ENCODE data around the gene FOXB1. TPM values are rescaled to one million over a fixed set of nuclear protein-coding genes. Genes with fewer than 3 reads are reported as not detected.

Gene FOXB1
- total RNA-seq, 1 donor from 2014 or later = not detected

- Mint-ChIP-seq H3K27ac (ENCODE audit: unreplicated experiment) (no peak overlapping the region), H3K4me1 (ENCODE audit: low read depth, unreplicated experiment) (peaks cover 8% of the 10 kb centered on the region), H3K4me3 (ENCODE audit: unreplicated experiment) (peak overlapping the region; percentile 82), H3K9me3 (ENCODE audit: unreplicated experiment) (peaks cover 4% of the 10 kb centered on the region), H3K36me3 (ENCODE audit: unreplicated experiment) (no peaks in the 10 kb centered on the region), H3K27me3 (ENCODE audit: unreplicated experiment) (peaks cover 39% of the 10 kb centered on the region)
- no peak for TF ChIP-seq CTCF (IDR thresholded peaks at IDR 0.05; ENCODE audit: partially characterized antibody, unreplicated experiment)
- DNase-seq = peak; percentile 35
Observed at GRCh38 chr15:60005352-60006202, 1.5 kb downstream of the FOXB1 start.

- Mint-ChIP-seq H3K9me3 (ENCODE audit: unreplicated experiment) (peaks cover 6% of the 10 kb centered on the region), H3K4me3 (ENCODE audit: unreplicated experiment) (peak overlapping the region; percentile 82), H3K27me3 (ENCODE audit: unreplicated experiment) (peaks cover 34% of the 10 kb centered on the region), H3K36me3 (ENCODE audit: unreplicated experiment) (no peaks in the 10 kb centered on the region), H3K4me1 (ENCODE audit: low read depth, unreplicated experiment) (peaks cover 8% of the 10 kb centered on the region), H3K27ac (ENCODE audit: unreplicated experiment) (no peak overlapping the region)
- peak; percentile 57 for DNase-seq
- no peak for TF ChIP-seq CTCF (IDR thresholded peaks at IDR 0.05; ENCODE audit: partially characterized antibody, unreplicated experiment)
Observed at GRCh38 chr15:60006203-60006862, 2.2 kb downstream of the FOXB1 start.

- H3K27ac Mint-ChIP-seq (ENCODE audit: unreplicated experiment) = no peak overlapping the region
- TF ChIP-seq CTCF (IDR thresholded peaks at IDR 0.05; ENCODE audit: partially characterized antibody, unreplicated experiment) = no peak
- H3K9me3 Mint-ChIP-seq (ENCODE audit: unreplicated experiment) = peaks cover 5% of the 10 kb centered on the region
- H3K36me3 Mint-ChIP-seq (ENCODE audit: unreplicated experiment) = no peaks in the 10 kb centered on the region
- H3K4me3 Mint-ChIP-seq (ENCODE audit: unreplicated experiment) = peak overlapping the region; percentile 82
- peaks cover 8% of the 10 kb centered on the region for H3K4me1 Mint-ChIP-seq (ENCODE audit: low read depth, unreplicated experiment)
- no peak for DNase-seq
- H3K27me3 Mint-ChIP-seq (ENCODE audit: unreplicated experiment) = peaks cover 30% of the 10 kb centered on the region
Observed at GRCh38 chr15:60006873-60007272, 2.8 kb downstream of the FOXB1 start.

- peaks cover 7% of the 10 kb centered on the region for H3K4me1 Mint-ChIP-seq (ENCODE audit: low read depth, unreplicated experiment)
- H3K36me3 Mint-ChIP-seq (ENCODE audit: unreplicated experiment) = no peaks in the 10 kb centered on the region
- H3K9me3 Mint-ChIP-seq (ENCODE audit: unreplicated experiment) = peaks cover 2% of the 10 kb centered on the region
- H3K27me3 Mint-ChIP-seq (ENCODE audit: unreplicated experiment) = peaks cover 22% of the 10 kb centered on the region
- no peak for TF ChIP-seq CTCF (IDR thresholded peaks at IDR 0.05; ENCODE audit: partially characterized antibody, unreplicated experiment)
- H3K4me3 Mint-ChIP-seq (ENCODE audit: unreplicated experiment) = no peak overlapping the region
- H3K27ac Mint-ChIP-seq (ENCODE audit: unreplicated experiment) = no peak overlapping the region
- no peak for DNase-seq
Observed at GRCh38 chr15:60009124-60009960, 5.2 kb downstream of the FOXB1 start.

Data from glutamatergic neuron (in vitro differentiated cells).